Ishikawa (cell line): ENCODE results near the gene RPS6KA2.

Source experiments
- CEBPB ChIP-seq: IDR thresholded peaks from 2 replicates; pipeline ENCODE4 v1.6.1; 2012
- EP300 ChIP-seq: IDR thresholded peaks from 2 replicates; pipeline ENCODE4 v1.6.1; 2012; ENCODE audit warnings: borderline replicate concordance
- FOXM1 ChIP-seq: IDR thresholded peaks from 2 replicates; pipeline ENCODE4 v1.6.1; 2012; ENCODE audit warnings: low read depth, borderline replicate concordance
- MAX ChIP-seq: IDR thresholded peaks from 2 replicates; pipeline ENCODE4 v1.6.1; 2012
- NFIC ChIP-seq: IDR thresholded peaks from 2 replicates; pipeline ENCODE4 v1.6.1; 2012
- RAD21 ChIP-seq: IDR thresholded peaks from 2 replicates; pipeline ENCODE4 v1.6.1; 2012; ENCODE audit warnings: low read depth
- REST ChIP-seq: IDR thresholded peaks from 2 replicates; pipeline ENCODE4 v1.6.1; 2012; ENCODE audit warnings: low read depth, mild to moderate bottlenecking
- TAF1 ChIP-seq: IDR thresholded peaks from 2 replicates; pipeline ENCODE4 v1.6.1; 2012; ENCODE audit warnings: low read depth, mild to moderate bottlenecking
- TCF12 ChIP-seq: IDR thresholded peaks from 2 replicates; pipeline ENCODE4 v1.6.1; 2012; ENCODE audit warnings: low read depth
- TEAD4 ChIP-seq: IDR thresholded peaks from 2 replicates; pipeline ENCODE4 v1.6.1; 2012
- USF1 ChIP-seq: IDR thresholded peaks from 2 replicates; pipeline ENCODE4 v1.6.1; 2012
- ZBTB7A ChIP-seq: IDR thresholded peaks from 2 replicates; pipeline ENCODE4 v1.6.1; 2012; ENCODE audit warnings: low read depth

- TF ChIP-seq FOXM1 (no peak), RAD21 (no peak), USF1 (no peak), MAX (no peak), TCF12 (no peak), TAF1 (no peak), REST (no peak), ZBTB7A (no peak), CEBPB (no peak), EP300 (no peak), NFIC (no peak), TEAD4 (no peak)
These were observed 203.9 kb downstream of the RPS6KA2 start for GRCh38 chr6:166423051-166423745.
